ENCODE results near the gene TNIK. TPM values are rescaled to one million over a fixed set of nuclear protein-coding genes. Genes with fewer than 3 reads are reported as not detected.

Gene TNIK
- total and polyA plus RNA-seq, 10 of the 15 experiments (the other 5 are each of a cell fraction or from before 2014, with no cell fraction given): 13.9 to 74.3 (median 48.2) TPM

DNA sequence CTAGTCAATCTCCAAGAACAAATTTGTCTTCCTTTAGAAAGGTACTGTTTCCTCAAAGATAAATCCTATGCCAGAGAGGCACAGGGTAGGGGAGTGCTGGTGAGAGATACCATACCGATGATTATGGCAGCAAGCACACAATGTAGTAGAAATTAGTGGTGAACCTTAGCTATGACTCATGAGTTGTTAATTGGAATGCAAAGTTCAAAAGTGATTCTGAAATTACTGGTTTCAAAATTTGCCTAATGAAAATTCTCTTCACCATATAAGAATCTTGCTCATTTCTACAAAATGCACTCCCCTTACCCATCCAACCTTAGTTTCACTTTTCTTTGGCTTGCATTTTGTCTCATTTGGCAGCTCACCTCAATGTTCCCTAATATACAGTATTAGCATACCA, 294.2 kb downstream of the TNIK start (continued):
- TF ChIP-seq CUX1 (IDR thresholded peaks at IDR 0.05; ENCODE audit: insufficient replicate concordance, low read depth, low read length) (no peak), RAD51 (IDR thresholded peaks at IDR 0.05) (no peak), SP1 (IDR thresholded peaks at IDR 0.05; ENCODE audit: low read depth, low read length) (no peak), SUZ12 (IDR thresholded peaks at IDR 0.05; ENCODE audit: unreplicated experiment) (no peak), ATF7 (IDR thresholded peaks at IDR 0.05; ENCODE audit: low read depth) (0 out of 2 replicates have a peak, but pooled peaks have one; percentile 19), YBX1 (IDR thresholded peaks at IDR 0.05) (no peak), NR2F1 (conservative IDR thresholded peaks at IDR 0.05) (0 out of 2 replicates have a peak, but pooled peaks have one; percentile 34), STAT3 (IDR thresholded peaks at IDR 0.05; ENCODE audit: low read depth, low read length) (no peak), NFXL1 (IDR thresholded peaks at IDR 0.05; ENCODE audit: borderline replicate concordance) (no peak), HDAC6 (IDR thresholded peaks at IDR 0.05; ENCODE audit: unreplicated experiment) (no peak), MEF2A (IDR thresholded peaks at IDR 0.05; ENCODE audit: insufficient read depth, low read depth, low read length) (no peak), ELK1 (IDR thresholded peaks at IDR 0.05; ENCODE audit: low read depth, low read length) (no peak)
- TF ChIP-seq, protein P1, sequence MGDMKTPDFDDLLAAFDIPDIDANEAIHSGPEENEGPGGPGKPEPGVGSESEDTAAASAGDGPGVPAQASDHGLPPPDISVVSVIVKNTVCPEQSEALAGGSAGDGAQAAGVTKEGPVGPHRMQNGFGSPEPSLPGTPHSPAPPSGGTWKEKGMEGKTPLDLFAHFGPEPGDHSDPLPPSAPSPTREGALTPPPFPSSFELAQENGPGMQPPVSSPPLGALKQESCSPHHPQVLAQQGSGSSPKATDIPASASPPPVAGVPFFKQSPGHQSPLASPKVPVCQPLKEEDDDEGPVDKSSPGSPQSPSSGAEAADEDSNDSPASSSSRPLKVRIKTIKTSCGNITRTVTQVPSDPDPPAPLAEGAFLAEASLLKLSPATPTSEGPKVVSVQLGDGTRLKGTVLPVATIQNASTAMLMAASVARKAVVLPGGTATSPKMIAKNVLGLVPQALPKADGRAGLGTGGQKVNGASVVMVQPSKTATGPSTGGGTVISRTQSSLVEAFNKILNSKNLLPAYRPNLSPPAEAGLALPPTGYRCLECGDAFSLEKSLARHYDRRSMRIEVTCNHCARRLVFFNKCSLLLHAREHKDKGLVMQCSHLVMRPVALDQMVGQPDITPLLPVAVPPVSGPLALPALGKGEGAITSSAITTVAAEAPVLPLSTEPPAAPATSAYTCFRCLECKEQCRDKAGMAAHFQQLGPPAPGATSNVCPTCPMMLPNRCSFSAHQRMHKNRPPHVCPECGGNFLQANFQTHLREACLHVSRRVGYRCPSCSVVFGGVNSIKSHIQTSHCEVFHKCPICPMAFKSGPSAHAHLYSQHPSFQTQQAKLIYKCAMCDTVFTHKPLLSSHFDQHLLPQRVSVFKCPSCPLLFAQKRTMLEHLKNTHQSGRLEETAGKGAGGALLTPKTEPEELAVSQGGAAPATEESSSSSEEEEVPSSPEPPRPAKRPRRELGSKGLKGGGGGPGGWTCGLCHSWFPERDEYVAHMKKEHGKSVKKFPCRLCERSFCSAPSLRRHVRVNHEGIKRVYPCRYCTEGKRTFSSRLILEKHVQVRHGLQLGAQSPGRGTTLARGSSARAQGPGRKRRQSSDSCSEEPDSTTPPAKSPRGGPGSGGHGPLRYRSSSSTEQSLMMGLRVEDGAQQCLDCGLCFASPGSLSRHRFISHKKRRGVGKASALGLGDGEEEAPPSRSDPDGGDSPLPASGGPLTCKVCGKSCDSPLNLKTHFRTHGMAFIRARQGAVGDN (IDR thresholded peaks at IDR 0.05): no peak
- TF ChIP-seq, protein P2, sequence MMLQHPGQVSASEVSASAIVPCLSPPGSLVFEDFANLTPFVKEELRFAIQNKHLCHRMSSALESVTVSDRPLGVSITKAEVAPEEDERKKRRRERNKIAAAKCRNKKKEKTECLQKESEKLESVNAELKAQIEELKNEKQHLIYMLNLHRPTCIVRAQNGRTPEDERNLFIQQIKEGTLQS (IDR thresholded peaks at IDR 0.05; ENCODE audit: borderline replicate concordance, extremely low read depth, low read depth, low read length): no peak

Data from GM12878 (cell line).